Stomach (tissue), 9 donors: ENCODE measurements around the gene RNF26. TPM values are rescaled to one million over a fixed set of nuclear protein-coding genes. Genes with fewer than 3 reads are reported as not detected.
A peak's percentile ranks its signal among the peaks of the same experiment; 100 is the strongest.

Experiments used
- DNase-seq, 2 donors: peaks; one replicate each; pipeline versions ENCODE4 v3.0.0 to v3.0.0-alpha.2; 2013 to 2019
- H3K27ac ChIP-seq, 5 donors: fragments of 200-600 bp in 4 of 5; sonication (generic) in 4 of 5; one replicate each; pipeline ENCODE4 v1.5.1; 2013 to 2019; ENCODE audit warnings: mild to moderate bottlenecking in 1 of 5, moderate library complexity in 1 of 5
- H3K27me3 ChIP-seq, 3 donors: fragments of 200-600 bp; sonication (generic); one replicate each; pipeline ENCODE4 v1.5.1; 2017 to 2019; ENCODE audit warnings: mixed run types in 1 of 3
- H3K36me3 ChIP-seq, 4 donors: fragments of 200-600 bp; sonication (generic); 1 replicate in 3 of 4; 2 replicates in 1 of 4; pipeline ENCODE4 v1.5.1; 2016 to 2019
- H3K4me1 ChIP-seq, 4 donors: fragments of 200-600 bp; sonication (generic); one replicate each; pipeline ENCODE4 v1.5.1; 2016 to 2019
- H3K4me3 ChIP-seq, 4 donors: fragments of 200-600 bp; sonication (generic) in 3 of 4; one replicate each; pipeline ENCODE4 v1.5.1; 2016 to 2019; ENCODE audit warnings: mild to moderate bottlenecking in 1 of 4
- H3K9me3 ChIP-seq, 4 donors: fragments of 200-600 bp; sonication (generic); one replicate each; pipeline ENCODE4 v1.5.1; 2016 to 2019
- CTCF ChIP-seq, 7 experiments: fragments of 450-650 bp in 4 of 7; fragments of 200-600 bp in 3 of 7; sonication (generic) in 3 of 7; IDR thresholded peaks; one replicate each; pipeline ENCODE4 v1.5.1; 2016 to 2019; ENCODE audit warnings: antibody characterized with exemption in 7 of 7, control low read depth in 2 of 7, mild to moderate bottlenecking in 1 of 7
- EP300 ChIP-seq: sonication (generic); formaldehyde crosslinking; IDR thresholded peaks from one replicate; pipeline ENCODE4 v1.6.1; 2017; ENCODE audit warnings: antibody characterized with exemption
- POLR2A ChIP-seq, 4 donors: fragments of 450-650 bp; IDR thresholded peaks; one replicate each; pipeline ENCODE4 v1.6.1; 2016; ENCODE audit warnings: antibody characterized with exemption in 4 of 4, control low read depth in 2 of 4, mild to moderate bottlenecking in 1 of 4, moderate library complexity in 1 of 4
- POLR2AphosphoS5 ChIP-seq, 3 donors: sonication (generic); formaldehyde crosslinking; IDR thresholded peaks; one replicate each; pipeline ENCODE4 v1.6.1; 2016; ENCODE audit warnings: antibody characterized with exemption in 3 of 3
- WGBS, 5 donors: extraction: QIAGEN DNeasy Blood & Tissue Kit in 3 of 5; methylation state at CpG; one replicate each; pipeline versions ENCODE4 v1.1.5 to v1.1.7; 2013 to 2018; 5-methylcytosine and 5-hydroxymethylcytosine counted together
- intact Hi-C: fragments of 100-400 bp; cut with DNase I; formaldehyde crosslinking; loops from one replicate; pipeline ENCODE4 v1.15.1; 2023; ENCODE audit warnings: low total_unique reads
- polyA plus RNA-seq, 3 donors: library from polyadenylated mRNA; stranded (reverse); fragments of 200-250 nt; gene quantifications; one replicate each; pipeline ENCODE4 v1.2.3, GENCODE V29; 2013
- total RNA-seq, 5 donors: library from RNA; depleted of rRNA; stranded (reverse); fragments of >200 nt; gene quantifications; one replicate each; pipeline versions ENCODE4 v1.1.0 to v1.2.3, GENCODE V29; 2014 to 2016
- donor health status: healthy with polysubstance abuse.
- donor health status: Bipolar disorder and iron deficiency.
- donor health status: healthy.

The RNF26 gene
- total and polyA plus RNA-seq, 8 donors: 1.3 to 45.8 (median 10.3) TPM; not detected in 1

GRCh38 chr11:119298726-119299125 lies 35.6 kb upstream of the RNF26 start:
- Histone ChIP-seq H3K9me3 (no peaks in the 10 kb centered on the region), H3K36me3 (peaks cover 38 to 90% (median 76%) of the 10 kb centered on the region in 4 donors), H3K4me3 (no peak overlapping the region), H3K27me3 (no peaks in the 10 kb centered on the region), H3K27ac (peak overlapping the region in 2 of 5 donors; percentile 14 to 72), H3K4me1 (peaks cover 0 to 32% (median 18%) of the 10 kb centered on the region in 4 donors)
- 68 to 96% (median 86%) methylated on average over 2 of the region's 2 CpGs for WGBS, 5 donors
- DNase-seq: peak in 1 of 2 donors; percentile 56
- intact Hi-C loops: no loop called here
- TF ChIP-seq POLR2AphosphoS5 (IDR thresholded peaks at IDR 0.05): peak in 2 of 3 donors; percentile 8 to 39
- TF ChIP-seq POLR2A (IDR thresholded peaks at IDR 0.05): no peak

- no peak overlapping the region for H3K4me3 ChIP-seq
- H3K36me3 ChIP-seq: peaks cover 43 to 90% (median 77%) of the 10 kb centered on the region in 4 donors
- H3K27ac ChIP-seq: peak overlapping the region in 3 of 5 donors; percentile 20 to 72 (median 35)
- no peaks in the 10 kb centered on the region for H3K9me3 ChIP-seq
- peaks cover 0 to 32% (median 18%) of the 10 kb centered on the region in 4 donors for H3K4me1 ChIP-seq
- 96 to 98% (median 97%) methylated on average over 9 of the region's 9 CpGs for WGBS, 5 donors
- intact Hi-C loops: no loop called here
- TF ChIP-seq POLR2AphosphoS5 (IDR thresholded peaks at IDR 0.05) (no peak), POLR2A (IDR thresholded peaks at IDR 0.05) (no peak), CTCF (IDR thresholded peaks at IDR 0.05) (no peak), EP300 (no peak)
- no peaks in the 10 kb centered on the region for H3K27me3 ChIP-seq
- no peak for DNase-seq
These were observed 34.9 kb upstream of the RNF26 start for GRCh38 chr11:119299416-119299815.

DNA sequence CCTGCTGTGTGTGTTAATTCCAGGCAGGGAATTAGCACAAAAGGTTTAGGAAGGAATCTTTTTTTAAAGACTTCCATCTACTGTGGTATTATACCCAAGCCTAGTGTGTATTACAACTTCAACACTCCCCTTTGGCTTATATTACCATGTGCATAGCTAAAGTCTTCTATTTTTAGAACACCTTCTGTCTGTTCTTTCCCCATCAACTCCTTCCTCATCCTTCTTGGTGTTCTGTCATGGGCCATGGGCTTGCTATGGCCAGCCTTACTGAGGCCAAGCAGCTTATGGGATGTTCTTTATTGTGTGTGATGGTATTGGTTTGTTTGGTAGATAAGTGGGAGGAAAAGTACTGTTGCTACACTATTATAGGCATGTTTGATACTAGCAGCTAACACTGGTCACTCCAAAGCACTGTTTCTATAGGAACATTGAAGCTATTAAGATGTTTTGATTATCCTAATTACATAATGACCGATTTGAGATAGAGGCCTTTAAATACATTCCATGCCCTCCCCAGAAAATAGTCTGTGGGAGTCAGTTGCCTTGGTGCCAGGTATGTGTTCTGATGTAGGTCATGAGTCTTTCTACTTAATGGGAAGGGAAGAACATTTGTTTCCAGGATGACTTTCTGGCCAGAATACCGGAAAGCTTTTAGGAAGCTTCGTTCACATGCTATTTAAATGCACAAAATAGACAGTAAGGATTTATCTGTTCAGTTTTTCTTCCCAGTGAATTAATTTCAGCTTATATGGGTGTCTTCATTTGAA lies 33.9 kb upstream of the RNF26 start:
- 76 to 89% (median 82%) methylated on average over 3 of the region's 3 CpGs for WGBS, 5 donors
- no peak for DNase-seq
- H3K4me1 ChIP-seq: peaks cover 0 to 32% (median 18%) of the 10 kb centered on the region in 4 donors
- H3K27ac ChIP-seq: peak overlapping the region in 3 of 5 donors; percentile 20 to 72 (median 35)
- intact Hi-C loops: no loop called here
- peaks cover 43 to 95% (median 84%) of the 10 kb centered on the region in 4 donors for H3K36me3 ChIP-seq
- H3K9me3 ChIP-seq: no peaks in the 10 kb centered on the region
- no peak for TF ChIP-seq POLR2A (IDR thresholded peaks at IDR 0.05)
- no peak for TF ChIP-seq EP300
- no peak for TF ChIP-seq CTCF (IDR thresholded peaks at IDR 0.05)
- peak in 1 of 3 donors; percentile 58 for TF ChIP-seq POLR2AphosphoS5 (IDR thresholded peaks at IDR 0.05)
- no peaks in the 10 kb centered on the region for H3K27me3 ChIP-seq
- no peak overlapping the region for H3K4me3 ChIP-seq

DNA sequence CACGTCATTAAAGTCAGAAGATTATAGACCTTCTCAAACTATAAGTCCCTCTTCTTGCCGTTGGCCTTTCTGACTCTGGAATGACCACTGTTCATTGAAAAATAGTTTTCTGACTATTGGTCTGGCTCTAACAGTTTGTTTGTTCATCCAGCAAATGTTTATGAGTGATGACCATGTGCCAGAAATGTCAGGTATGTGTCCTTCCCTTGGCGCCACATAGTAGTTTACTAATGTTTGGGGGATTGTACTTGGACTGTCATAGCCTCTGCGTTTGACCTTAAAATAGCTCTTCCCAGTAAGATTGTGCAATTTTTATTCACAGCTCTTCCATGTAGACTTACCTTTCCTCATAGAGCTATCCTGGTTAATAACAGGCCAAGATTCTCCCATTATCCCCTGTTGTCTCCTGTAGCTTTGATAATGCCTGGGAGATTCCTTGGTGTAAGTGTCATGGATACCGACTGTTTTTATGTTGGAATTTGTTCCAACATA lies 31.1 kb upstream of the RNF26 start:
- no peak for TF ChIP-seq POLR2AphosphoS5 (IDR thresholded peaks at IDR 0.05)
- TF ChIP-seq POLR2A (IDR thresholded peaks at IDR 0.05): no peak
- no peak for TF ChIP-seq EP300
- TF ChIP-seq CTCF (IDR thresholded peaks at IDR 0.05): no peak
- intact Hi-C loops: no loop called here
- 84 to 92% (median 90%) methylated on average over 5 of the region's 5 CpGs for WGBS, 5 donors
- H3K4me1 ChIP-seq: peaks cover 0 to 44% (median 18%) of the 10 kb centered on the region in 4 donors
- H3K27me3 ChIP-seq: no peaks in the 10 kb centered on the region
- no peak overlapping the region for H3K4me3 ChIP-seq
- no peak overlapping the region for H3K27ac ChIP-seq
- H3K36me3 ChIP-seq: peaks cover 34 to 93% (median 74%) of the 10 kb centered on the region in 4 donors
- no peaks in the 10 kb centered on the region for H3K9me3 ChIP-seq
- DNase-seq: no peak
